Gastroesophageal sphincter (tissue), 4 donors: ENCODE data around the gene PAH. TPM values are rescaled to one million over a fixed set of nuclear protein-coding genes. Genes with fewer than 3 reads are reported as not detected.
"Not testable (repeated sequence)": the region's sequence is repeated elsewhere in the genome, so short reads cannot be mapped to it uniquely, and the experiment has no call there.

Experiments used
- ATAC-seq: fragments of 150-250 bp; one replicate; pipeline ENCODE4 v1.9.1; 2016; ENCODE audit warnings: mild to moderate bottlenecking, moderate library complexity
- H3K27ac ChIP-seq, 4 donors: fragments of 200-600 bp; sonication (generic) in 3 of 4; 1 replicate in 3 of 4; 2 replicates in 1 of 4; pipeline ENCODE4 v1.5.1; 2016 to 2019
- H3K27me3 ChIP-seq: fragments of 200-600 bp; sonication (generic); one replicate; pipeline ENCODE4 v1.5.1; 2019
- H3K36me3 ChIP-seq, 2 donors: fragments of 200-600 bp; sonication (generic); one replicate each; pipeline ENCODE4 v1.5.1; 2019; ENCODE audit warnings: control low read depth in 1 of 2
- H3K4me1 ChIP-seq, 3 donors: fragments of 200-600 bp; sonication (generic); 1 replicate in 2 of 3; 2 replicates in 1 of 3; pipeline ENCODE4 v1.5.1; 2016 to 2019; ENCODE audit warnings: control low read depth in 2 of 3
- H3K4me3 ChIP-seq, 2 donors: fragments of 200-600 bp; sonication (generic); one replicate each; pipeline ENCODE4 v1.5.1; 2019; ENCODE audit warnings: mild to moderate bottlenecking in 1 of 2, moderate library complexity in 1 of 2
- H3K9me3 ChIP-seq, 3 donors: fragments of 200-600 bp; sonication (generic); one replicate each; pipeline ENCODE4 v1.5.1; 2017 to 2019; ENCODE audit warnings: control low read depth in 2 of 3
- EP300 ChIP-seq: sonication (generic); formaldehyde crosslinking; IDR thresholded peaks from one replicate; pipeline ENCODE4 v1.6.1; 2017; ENCODE audit warnings: antibody characterized with exemption, mild to moderate bottlenecking
- POLR2A ChIP-seq, 2 donors: fragments of 450-650 bp; IDR thresholded peaks; one replicate each; pipeline ENCODE4 v1.6.1; 2017; ENCODE audit warnings: antibody characterized with exemption in 2 of 2, mild to moderate bottlenecking in 2 of 2, moderate library complexity in 1 of 2
- POLR2AphosphoS5 ChIP-seq: sonication (generic); formaldehyde crosslinking; IDR thresholded peaks from one replicate; pipeline ENCODE4 v1.6.1; 2017; ENCODE audit warnings: antibody characterized with exemption
- WGBS, 2 donors: methylation state at CpG; one replicate each; pipeline ENCODE4 v1.1.5; 2018; ENCODE audit warnings: low coverage in 1 of 2; 5-methylcytosine and 5-hydroxymethylcytosine counted together
- total RNA-seq, 4 donors: library from RNA; depleted of rRNA; stranded (reverse); fragments of >200 nt; gene quantifications; one replicate each; pipeline ENCODE4 v1.1.0, GENCODE V29; 2016
- TF ChIP-seq, protein P1 (sequence below), 4 experiments: fragments of 200-600 bp in 2 of 4; fragments of 450-650 bp in 2 of 4; sonication (generic) in 1 of 4; IDR thresholded peaks; one replicate each; pipeline ENCODE4 v1.5.1; 2017 to 2019; ENCODE audit warnings: antibody characterized with exemption in 4 of 4, mild to moderate bottlenecking in 2 of 4, moderate library complexity in 2 of 4

Gene PAH
- total RNA-seq, 4 donors from 2014 or later: 0.67 TPM; not detected in 3

DNA sequence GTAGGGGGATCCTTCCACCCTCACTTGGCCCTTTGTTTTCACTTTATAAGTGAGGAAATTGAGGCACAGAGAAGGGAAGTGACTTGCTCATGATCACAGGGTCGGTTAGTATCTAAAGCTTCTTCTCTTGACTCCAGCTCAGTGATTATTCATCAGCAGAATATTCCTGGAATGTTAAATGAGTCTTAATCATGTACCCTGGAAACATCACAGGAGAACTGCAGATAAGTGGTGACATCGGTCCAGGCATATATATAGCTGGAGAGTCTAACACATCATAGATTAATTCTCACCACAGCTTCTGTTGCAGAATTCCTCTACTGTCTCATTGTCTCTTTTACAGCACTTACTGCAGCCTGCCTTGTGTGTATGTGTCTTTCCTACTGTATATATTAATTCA, 69.9 kb downstream of the PAH start:
- no peak overlapping the region for H3K27ac ChIP-seq
- no peak overlapping the region for H3K4me3 ChIP-seq
- no peaks in the 10 kb centered on the region for H3K9me3 ChIP-seq
- TF ChIP-seq, protein P1, sequence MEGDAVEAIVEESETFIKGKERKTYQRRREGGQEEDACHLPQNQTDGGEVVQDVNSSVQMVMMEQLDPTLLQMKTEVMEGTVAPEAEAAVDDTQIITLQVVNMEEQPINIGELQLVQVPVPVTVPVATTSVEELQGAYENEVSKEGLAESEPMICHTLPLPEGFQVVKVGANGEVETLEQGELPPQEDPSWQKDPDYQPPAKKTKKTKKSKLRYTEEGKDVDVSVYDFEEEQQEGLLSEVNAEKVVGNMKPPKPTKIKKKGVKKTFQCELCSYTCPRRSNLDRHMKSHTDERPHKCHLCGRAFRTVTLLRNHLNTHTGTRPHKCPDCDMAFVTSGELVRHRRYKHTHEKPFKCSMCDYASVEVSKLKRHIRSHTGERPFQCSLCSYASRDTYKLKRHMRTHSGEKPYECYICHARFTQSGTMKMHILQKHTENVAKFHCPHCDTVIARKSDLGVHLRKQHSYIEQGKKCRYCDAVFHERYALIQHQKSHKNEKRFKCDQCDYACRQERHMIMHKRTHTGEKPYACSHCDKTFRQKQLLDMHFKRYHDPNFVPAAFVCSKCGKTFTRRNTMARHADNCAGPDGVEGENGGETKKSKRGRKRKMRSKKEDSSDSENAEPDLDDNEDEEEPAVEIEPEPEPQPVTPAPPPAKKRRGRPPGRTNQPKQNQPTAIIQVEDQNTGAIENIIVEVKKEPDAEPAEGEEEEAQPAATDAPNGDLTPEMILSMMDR (IDR thresholded peaks at IDR 0.05): no peak
- TF ChIP-seq POLR2A (IDR thresholded peaks at IDR 0.05): no peak
- TF ChIP-seq EP300: no peak
- TF ChIP-seq POLR2AphosphoS5: no peak
- no peak for ATAC-seq
- H3K27me3 ChIP-seq: peaks cover 12% of the 10 kb centered on the region
- H3K4me1 ChIP-seq: no peaks in the 10 kb centered on the region
- no peaks in the 10 kb centered on the region for H3K36me3 ChIP-seq
- WGBS, 2 donors: 33 to 71% methylated on average over 1 to 2 of the region's 2 CpGs

DNA sequence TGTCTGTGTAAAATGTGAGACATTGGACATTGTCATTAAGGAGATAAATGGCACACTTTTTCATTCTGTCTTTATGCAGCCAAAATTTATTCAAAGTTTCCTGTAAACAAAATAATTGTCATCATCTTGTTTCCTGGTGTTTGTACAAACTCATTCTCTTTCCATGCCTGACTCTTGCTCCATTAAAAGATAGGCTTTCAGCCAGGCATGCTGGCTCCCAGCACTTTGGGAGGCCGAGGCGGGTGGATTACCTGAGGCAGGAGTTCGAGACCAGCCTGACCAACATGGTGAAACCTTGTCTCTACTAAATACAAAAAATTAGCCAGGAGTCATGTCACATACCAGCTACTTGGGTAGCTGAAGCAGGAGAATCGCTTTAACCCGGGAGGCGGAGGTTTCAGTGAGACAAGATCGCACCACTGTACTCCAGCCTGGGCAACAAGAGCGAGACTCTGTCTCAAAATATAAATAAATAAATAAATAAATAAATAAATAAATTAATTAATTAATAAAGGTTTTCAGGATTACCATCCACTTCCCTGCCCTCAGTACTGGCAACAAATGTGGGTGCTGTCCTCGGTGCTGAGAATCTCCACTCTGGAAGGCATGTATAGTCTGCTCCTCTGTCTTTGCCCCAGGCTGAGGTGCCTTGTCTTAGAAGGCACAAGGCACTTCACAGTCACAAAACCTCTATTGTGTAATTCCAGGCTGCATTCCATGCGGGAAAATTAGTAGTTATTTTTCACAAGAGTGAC, 83.2 kb downstream of the PAH start:
- H3K36me3 ChIP-seq: no peaks in the 10 kb centered on the region
- no peaks in the 10 kb centered on the region for H3K27me3 ChIP-seq
- H3K9me3 ChIP-seq: no peaks in the 10 kb centered on the region
- no peaks in the 10 kb centered on the region for H3K4me1 ChIP-seq
- WGBS, 2 donors: 58 to 74% methylated on average over 10 of the region's 10 CpGs
- no peak overlapping the region for H3K27ac ChIP-seq
- no peak for ATAC-seq
- no peak overlapping the region for H3K4me3 ChIP-seq
- TF ChIP-seq POLR2A (IDR thresholded peaks at IDR 0.05) (no peak), POLR2AphosphoS5 (no peak), EP300 (no peak)
- TF ChIP-seq, protein P1 (IDR thresholded peaks at IDR 0.05): no peak

GRCh38 chr12:102832826-102833225, 84.2 kb downstream of the PAH start:
- H3K27ac ChIP-seq, H3K4me3 ChIP-seq, H3K27me3 ChIP-seq, ATAC-seq, H3K4me1 ChIP-seq, H3K9me3 ChIP-seq, H3K36me3 ChIP-seq: not testable (repeated sequence)
- WGBS, 2 donors: 81% methylated on average over 18 of the region's 24 CpGs; no CpG with 5 or more reads in 1 of the 2 donors

GRCh38 chr12:102824218-102824835, 92.7 kb downstream of the PAH start:
- no peak overlapping the region for H3K4me3 ChIP-seq
- no peaks in the 10 kb centered on the region for H3K36me3 ChIP-seq
- TF ChIP-seq, protein P1 (IDR thresholded peaks at IDR 0.05): no peak
- no peak for TF ChIP-seq EP300
- TF ChIP-seq POLR2AphosphoS5: no peak
- no peak for TF ChIP-seq POLR2A (IDR thresholded peaks at IDR 0.05)
- ATAC-seq: no peak
- 2 to 5% methylated on average over 10 to 17 of the region's 36 CpGs for WGBS, 2 donors
- H3K27me3 ChIP-seq: peaks cover 47% of the 10 kb centered on the region
- H3K4me1 ChIP-seq: peaks cover 0 to 6% (median 0%) of the 10 kb centered on the region in 3 donors
- peaks cover 0 to 9% (median 0%) of the 10 kb centered on the region in 3 donors for H3K9me3 ChIP-seq
- H3K27ac ChIP-seq: no peak overlapping the region

DNA sequence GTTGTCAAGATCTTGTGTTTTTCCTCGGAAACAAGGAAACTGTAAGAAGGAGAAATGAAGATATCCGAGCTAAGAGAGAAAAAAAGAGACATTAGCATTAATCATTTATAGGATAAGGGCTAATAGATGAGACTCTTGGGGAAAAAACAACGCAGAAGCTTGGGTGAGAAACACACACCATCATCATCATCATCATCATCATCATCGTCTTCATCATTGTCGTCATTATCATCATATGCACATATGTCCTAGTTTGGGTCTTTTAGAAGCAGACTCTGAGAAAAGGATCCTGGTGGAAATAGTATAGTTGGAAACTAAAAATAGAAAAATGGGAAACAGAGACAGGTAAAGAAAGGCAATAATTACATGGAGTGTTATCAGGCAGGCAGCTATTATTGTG, 95.9 kb downstream of the PAH start:
- H3K36me3 ChIP-seq: no peaks in the 10 kb centered on the region
- peaks cover 0 to 6% (median 0%) of the 10 kb centered on the region in 3 donors for H3K4me1 ChIP-seq
- H3K9me3 ChIP-seq: peaks cover 0 to 9% (median 0%) of the 10 kb centered on the region in 3 donors
- 59 to 86% methylated on average over 5 of the region's 5 CpGs for WGBS, 2 donors
- no peak overlapping the region for H3K27ac ChIP-seq
- H3K27me3 ChIP-seq: peaks cover 66% of the 10 kb centered on the region
- no peak for TF ChIP-seq POLR2A (IDR thresholded peaks at IDR 0.05)
- ATAC-seq: no peak
- no peak overlapping the region for H3K4me3 ChIP-seq
